ENCODE data around the gene JHY. TPM values are rescaled to one million over a fixed set of nuclear protein-coding genes. Genes with fewer than 3 reads are reported as not detected.

JHY gene
- total RNA-seq, 1 donor from 2014 or later, result 2.9 TPM

GRCh38 chr11:122871302-122871701 lies 11.3 kb upstream of the JHY start:
- Mint-ChIP-seq H3K4me1 (ENCODE audit: low read depth, unreplicated experiment) (no peaks in the 10 kb centered on the region), H3K27ac (ENCODE audit: unreplicated experiment) (no peak overlapping the region), H3K27me3 (ENCODE audit: unreplicated experiment) (no peaks in the 10 kb centered on the region), H3K36me3 (ENCODE audit: unreplicated experiment) (no peaks in the 10 kb centered on the region), H3K4me3 (ENCODE audit: unreplicated experiment) (no peak overlapping the region), H3K9me3 (ENCODE audit: unreplicated experiment) (no peaks in the 10 kb centered on the region)
- TF ChIP-seq CTCF (IDR thresholded peaks at IDR 0.05; ENCODE audit: partially characterized antibody, unreplicated experiment), result no peak
- DNase-seq, result no peak

DNA sequence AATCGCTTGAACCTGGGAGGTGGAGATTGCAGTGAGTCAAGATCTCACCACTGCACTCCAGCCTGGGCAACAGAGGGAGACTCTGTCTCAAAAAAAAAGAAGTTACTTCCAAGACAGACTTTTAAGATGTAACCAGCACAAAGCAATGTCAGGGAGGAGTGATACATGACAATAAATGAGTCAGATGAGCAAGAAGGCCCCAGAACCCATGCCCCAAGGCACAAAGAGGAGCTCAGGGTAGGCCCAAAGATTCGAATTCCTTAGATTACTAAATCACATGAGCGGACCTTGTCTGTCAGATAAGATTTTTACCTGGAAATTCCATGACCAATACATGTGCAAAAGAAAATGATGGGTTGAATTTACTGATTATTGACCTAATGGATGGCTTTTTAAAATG lies 10.5 kb upstream of the JHY start:
- Mint-ChIP-seq H3K4me1 (ENCODE audit: low read depth, unreplicated experiment) (no peaks in the 10 kb centered on the region), H3K27me3 (ENCODE audit: unreplicated experiment) (no peaks in the 10 kb centered on the region), H3K4me3 (ENCODE audit: unreplicated experiment) (no peak overlapping the region), H3K9me3 (ENCODE audit: unreplicated experiment) (no peaks in the 10 kb centered on the region), H3K27ac (ENCODE audit: unreplicated experiment) (no peak overlapping the region), H3K36me3 (ENCODE audit: unreplicated experiment) (no peaks in the 10 kb centered on the region)
- no peak for DNase-seq
- no peak for TF ChIP-seq CTCF (IDR thresholded peaks at IDR 0.05; ENCODE audit: partially characterized antibody, unreplicated experiment)

DNA sequence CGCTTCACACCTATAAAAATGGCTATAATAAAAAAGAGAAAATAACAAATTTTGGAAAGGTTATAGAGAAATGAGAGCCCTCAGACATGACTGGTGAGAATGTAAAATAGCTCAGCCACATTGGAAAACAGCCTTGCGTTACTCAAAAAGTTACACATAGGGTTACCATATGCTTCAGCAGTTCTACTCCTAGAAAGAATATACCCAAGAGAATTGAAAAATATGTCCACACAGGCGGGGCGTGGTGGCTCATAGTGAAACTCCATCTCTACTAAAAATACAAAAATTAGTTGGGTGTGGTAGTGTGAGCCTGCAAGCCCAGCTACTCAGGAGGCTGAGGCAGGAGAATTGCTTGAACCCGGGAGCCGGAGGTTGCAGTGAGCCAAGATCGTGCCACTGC lies 7.6 kb upstream of the JHY start:
- no peak for TF ChIP-seq CTCF (IDR thresholded peaks at IDR 0.05; ENCODE audit: partially characterized antibody, unreplicated experiment)
- Mint-ChIP-seq H3K36me3 (ENCODE audit: unreplicated experiment) (no peaks in the 10 kb centered on the region), H3K4me3 (ENCODE audit: unreplicated experiment) (no peak overlapping the region), H3K4me1 (ENCODE audit: low read depth, unreplicated experiment) (no peaks in the 10 kb centered on the region), H3K27me3 (ENCODE audit: unreplicated experiment) (no peaks in the 10 kb centered on the region), H3K27ac (ENCODE audit: unreplicated experiment) (no peak overlapping the region), H3K9me3 (ENCODE audit: unreplicated experiment) (no peaks in the 10 kb centered on the region)
- DNase-seq, result no peak

- H3K4me3 Mint-ChIP-seq (ENCODE audit: unreplicated experiment), result no peak overlapping the region
- H3K4me1 Mint-ChIP-seq (ENCODE audit: low read depth, unreplicated experiment), result no peaks in the 10 kb centered on the region
Measured at GRCh38 chr11:122877732-122878131, 4.8 kb upstream of the JHY start.

DNA sequence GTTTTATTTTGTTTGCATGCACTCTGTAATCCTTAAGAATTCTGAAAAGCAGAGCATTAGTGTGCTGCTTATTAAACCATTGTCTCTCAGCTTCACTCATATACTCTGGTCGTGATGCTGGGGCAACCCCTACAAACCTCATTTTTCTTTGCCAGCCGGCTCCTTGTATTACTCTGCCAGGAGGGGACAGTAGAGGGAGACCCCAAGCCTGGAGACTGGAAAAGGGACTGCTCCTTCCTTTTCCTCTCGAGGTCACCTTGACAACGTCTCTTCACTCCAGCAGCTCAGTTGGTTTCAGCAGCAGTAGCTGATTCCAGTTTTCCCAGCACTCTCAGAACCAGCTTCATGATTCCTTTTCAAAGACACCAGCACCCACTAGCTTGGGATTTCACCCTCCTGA lies 2.8 kb upstream of the JHY start:
- no peaks in the 10 kb centered on the region for H3K9me3 Mint-ChIP-seq (ENCODE audit: unreplicated experiment)
- DNase-seq, result no peak

More at GRCh38 chr11:122877732-122878131, 4.8 kb upstream of the JHY start:
- Mint-ChIP-seq H3K36me3 (ENCODE audit: unreplicated experiment) (no peaks in the 10 kb centered on the region), H3K27ac (ENCODE audit: unreplicated experiment) (no peak overlapping the region), H3K27me3 (ENCODE audit: unreplicated experiment) (peaks cover 10% of the 10 kb centered on the region), H3K9me3 (ENCODE audit: unreplicated experiment) (no peaks in the 10 kb centered on the region)
- no peak for TF ChIP-seq CTCF (IDR thresholded peaks at IDR 0.05; ENCODE audit: partially characterized antibody, unreplicated experiment)
- DNase-seq, result no peak

More for the DNA sequence above, 2.8 kb upstream of the JHY start:
- H3K27ac Mint-ChIP-seq (ENCODE audit: unreplicated experiment), result no peak overlapping the region
- no peak for TF ChIP-seq CTCF (IDR thresholded peaks at IDR 0.05; ENCODE audit: partially characterized antibody, unreplicated experiment)
- peaks cover 10% of the 10 kb centered on the region for H3K27me3 Mint-ChIP-seq (ENCODE audit: unreplicated experiment)
- no peak overlapping the region for H3K4me3 Mint-ChIP-seq (ENCODE audit: unreplicated experiment)
- H3K36me3 Mint-ChIP-seq (ENCODE audit: unreplicated experiment), result no peaks in the 10 kb centered on the region
- no peaks in the 10 kb centered on the region for H3K4me1 Mint-ChIP-seq (ENCODE audit: low read depth, unreplicated experiment)
